Uterus (tissue), 4 donors: Measurements from ENCODE around the gene TEX264. TPM values are rescaled to one million over a fixed set of nuclear protein-coding genes. Genes with fewer than 3 reads are reported as not detected.
A peak's percentile ranks its signal among the peaks of the same experiment; 100 is the strongest.

Source experiments
- DNase-seq, 2 donors: peaks; one replicate each; pipeline ENCODE4 v3.0.0-alpha.2; 2019 to 2020
- H3K27ac ChIP-seq, 2 donors: fragments of 200-600 bp; sonication (generic); 1 replicate in 1 of 2; 2 replicates in 1 of 2; pipeline ENCODE4 v1.5.1; 2016 to 2018
- H3K27me3 ChIP-seq, 2 donors: fragments of 200-600 bp; sonication (generic); one replicate each; pipeline ENCODE4 v1.5.1; 2018 to 2019; ENCODE audit warnings: control low read depth in 1 of 2
- H3K36me3 ChIP-seq, 2 donors: fragments of 200-600 bp; sonication (generic); one replicate each; pipeline ENCODE4 v1.5.1; 2019; ENCODE audit warnings: control low read depth in 1 of 2
- H3K4me1 ChIP-seq, 2 donors: fragments of 200-600 bp; sonication (generic); one replicate each; pipeline ENCODE4 v1.5.1; 2018 to 2019; ENCODE audit warnings: control low read depth in 1 of 2
- H3K4me3 ChIP-seq, 2 donors: fragments of 200-600 bp; sonication (generic); 1 replicate in 1 of 2; 2 replicates in 1 of 2; pipeline ENCODE4 v1.5.1; 2018 to 2019; ENCODE audit warnings: mild to moderate bottlenecking in 1 of 2
- H3K9me3 ChIP-seq, 2 donors: fragments of 200-600 bp; sonication (generic); one replicate each; pipeline ENCODE4 v1.5.1; 2019; ENCODE audit warnings: control low read depth in 1 of 2
- CTCF ChIP-seq, 4 experiments: fragments of 200-600 bp in 2 of 4; fragments of 450-650 bp in 2 of 4; sonication (generic) in 2 of 4; IDR thresholded peaks; one replicate each; pipeline ENCODE4 v1.5.1; 2016 to 2019; ENCODE audit warnings: antibody characterized with exemption in 4 of 4, mild to moderate bottlenecking in 2 of 4, moderate library complexity in 1 of 4
- POLR2A ChIP-seq, 2 donors: fragments of 450-650 bp; IDR thresholded peaks; one replicate each; pipeline ENCODE4 v1.6.1; 2016; ENCODE audit warnings: antibody characterized with exemption in 2 of 2, mild to moderate bottlenecking in 1 of 2, moderate library complexity in 1 of 2
- intact Hi-C: fragments of 100-400 bp; cut with DNase I; formaldehyde crosslinking; loops from one replicate; pipeline ENCODE4 v1.15.1; 2023; ENCODE audit warnings: low total_unique reads
- total RNA-seq, 4 donors: library from RNA; depleted of rRNA in 3 of 4; stranded (reverse); fragments of >200 nt in 3 of 4; gene quantifications; one replicate each; pipeline versions ENCODE4 v1.1.0 to v1.2.4, GENCODE V29; 2014 to 2023
- donor health status: DM: yes; HTN: yes; CAD: no.

TEX264 gene
- total RNA-seq, 4 donors from 2014 or later: 35.3 to 74.8 (median 48.8) TPM

- TF ChIP-seq POLR2A (IDR thresholded peaks at IDR 0.05) (no peak), CTCF (IDR thresholded peaks at IDR 0.05) (no peak)
- Histone ChIP-seq H3K4me1 (peaks cover 0 to 6% of the 10 kb centered on the region in 2 donors), H3K27ac (no peak overlapping the region), H3K4me3 (no peak overlapping the region), H3K27me3 (no peaks in the 10 kb centered on the region), H3K36me3 (no peaks in the 10 kb centered on the region), H3K9me3 (no peaks in the 10 kb centered on the region)
- intact Hi-C loops: no loop called here
- no peak for DNase-seq
Observed at GRCh38 chr3:51703761-51704510, 32.9 kb downstream of the TEX264 start.

GRCh38 chr3:51704511-51704950 lies 33.5 kb downstream of the TEX264 start:
- no peak overlapping the region for H3K27ac ChIP-seq
- no peak for TF ChIP-seq POLR2A (IDR thresholded peaks at IDR 0.05)
- no peak for TF ChIP-seq CTCF (IDR thresholded peaks at IDR 0.05)
- intact Hi-C loops: no loop called here
- H3K4me3 ChIP-seq: no peak overlapping the region
- no peaks in the 10 kb centered on the region for H3K27me3 ChIP-seq
- no peaks in the 10 kb centered on the region for H3K9me3 ChIP-seq
- DNase-seq: no peak
- peaks cover 0 to 6% of the 10 kb centered on the region in 2 donors for H3K4me1 ChIP-seq
- no peaks in the 10 kb centered on the region for H3K36me3 ChIP-seq

GRCh38 chr3:51705276-51706020 lies 34.4 kb downstream of the TEX264 start:
- Histone ChIP-seq H3K27ac (no peak overlapping the region), H3K4me3 (no peak overlapping the region), H3K27me3 (no peaks in the 10 kb centered on the region), H3K36me3 (no peaks in the 10 kb centered on the region), H3K4me1 (peaks cover 0 to 6% of the 10 kb centered on the region in 2 donors), H3K9me3 (no peaks in the 10 kb centered on the region)
- TF ChIP-seq POLR2A (IDR thresholded peaks at IDR 0.05) (no peak), CTCF (IDR thresholded peaks at IDR 0.05) (no peak)
- peak; percentile 1 to 4 for DNase-seq
- intact Hi-C loops: no loop called here

- H3K4me3 ChIP-seq: no peak overlapping the region
- H3K27me3 ChIP-seq: no peaks in the 10 kb centered on the region
- peaks cover 0 to 6% of the 10 kb centered on the region in 2 donors for H3K4me1 ChIP-seq
- no peak overlapping the region for H3K27ac ChIP-seq
- intact Hi-C loops: no loop called here
- H3K9me3 ChIP-seq: no peaks in the 10 kb centered on the region
- no peak for TF ChIP-seq CTCF (IDR thresholded peaks at IDR 0.05)
- TF ChIP-seq POLR2A (IDR thresholded peaks at IDR 0.05): no peak
- peak; percentile 11 for DNase-seq
- H3K36me3 ChIP-seq: no peaks in the 10 kb centered on the region
Observed at GRCh38 chr3:51706021-51706485, 35.0 kb downstream of the TEX264 start.
